ENCODE data around the gene KIF5C.

DNA sequence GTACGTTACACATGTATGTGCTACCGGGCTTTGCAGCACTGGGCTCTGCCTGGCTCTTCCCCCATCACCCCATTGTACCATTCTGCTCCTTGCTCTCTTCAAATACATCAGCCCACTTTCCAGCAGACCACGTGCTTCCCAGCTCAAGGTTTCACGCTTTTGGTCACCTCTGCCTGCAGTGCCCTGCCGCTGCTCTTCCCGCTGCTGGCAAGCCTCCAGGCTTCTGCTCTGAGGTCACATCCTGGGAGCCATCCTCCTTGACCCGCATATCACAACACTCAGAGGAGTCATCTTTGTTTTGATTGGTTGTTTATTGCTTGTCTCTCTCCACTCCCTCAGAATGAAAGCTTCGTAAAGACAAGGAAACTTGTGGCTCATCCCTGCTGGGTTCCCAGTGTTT, 34.1 kb downstream of the KIF5C start:
- no peak for TF ChIP-seq POLR2A (IDR thresholded peaks at IDR 0.05)
- TF ChIP-seq, protein P1, sequence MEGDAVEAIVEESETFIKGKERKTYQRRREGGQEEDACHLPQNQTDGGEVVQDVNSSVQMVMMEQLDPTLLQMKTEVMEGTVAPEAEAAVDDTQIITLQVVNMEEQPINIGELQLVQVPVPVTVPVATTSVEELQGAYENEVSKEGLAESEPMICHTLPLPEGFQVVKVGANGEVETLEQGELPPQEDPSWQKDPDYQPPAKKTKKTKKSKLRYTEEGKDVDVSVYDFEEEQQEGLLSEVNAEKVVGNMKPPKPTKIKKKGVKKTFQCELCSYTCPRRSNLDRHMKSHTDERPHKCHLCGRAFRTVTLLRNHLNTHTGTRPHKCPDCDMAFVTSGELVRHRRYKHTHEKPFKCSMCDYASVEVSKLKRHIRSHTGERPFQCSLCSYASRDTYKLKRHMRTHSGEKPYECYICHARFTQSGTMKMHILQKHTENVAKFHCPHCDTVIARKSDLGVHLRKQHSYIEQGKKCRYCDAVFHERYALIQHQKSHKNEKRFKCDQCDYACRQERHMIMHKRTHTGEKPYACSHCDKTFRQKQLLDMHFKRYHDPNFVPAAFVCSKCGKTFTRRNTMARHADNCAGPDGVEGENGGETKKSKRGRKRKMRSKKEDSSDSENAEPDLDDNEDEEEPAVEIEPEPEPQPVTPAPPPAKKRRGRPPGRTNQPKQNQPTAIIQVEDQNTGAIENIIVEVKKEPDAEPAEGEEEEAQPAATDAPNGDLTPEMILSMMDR (IDR thresholded peaks at IDR 0.05) = no peak

All from body of pancreas (tissue), 4 donors.